AG04449 (cell line): ENCODE measurements around the gene GZMM.
A peak's percentile ranks its signal among the peaks of the same experiment; 100 is the strongest.

Experiments
- CTCF ChIA-PET: fragments of 350-600 bp; formaldehyde crosslinking; extraction: SDS; loops from one replicate; lab custom pipeline; 2021; ENCODE audit warnings: antibody characterized with exemption; lab: Yijun Ruan, JAX
- POLR2A ChIA-PET: fragments of 400-600, 350-600 bp; formaldehyde crosslinking; extraction: SDS; loops from one replicate; lab custom pipeline; 2020; ENCODE audit warnings: antibody characterized with exemption, inconsistent platforms; lab: Yijun Ruan, JAX
- DNase-seq: peaks from one replicate; pipeline ENCODE4 v3.0.0-alpha.2; 2010; ENCODE audit warnings: low read depth, low spot score
- H3K4me3 ChIP-seq: 2 replicates; pipeline ENCODE4 v1.5.1; 2011; ENCODE audit warnings: low read depth, mild to moderate bottlenecking, control low read depth, low read length
- CTCF ChIP-seq: IDR thresholded peaks from one replicate; pipeline ENCODE4 v1.5.1; 2011; ENCODE audit warnings: mild to moderate bottlenecking, moderate library complexity, low read length, control low read depth, inconsistent platforms; ENCODE audit not compliant: insufficient read depth; ENCODE audit errors: missing control alignments

Gene GZMM

GRCh38 chr19:588093-588740, 44.4 kb downstream of the GZMM start:
- ChIA-PET POLR2A (interaction anchor here (1.8 kb wide), 1 partner anchor 15 kb away, joined by 4 read pairs; no protein-coding TSS in a partner anchor), CTCF (interaction anchor here (1.0 to 5.0 kb wide), 5 partner anchors 12 to 146 kb away, joined by 3 to 66 read pairs (median 8); no protein-coding TSS in a partner anchor)
- H3K4me3 ChIP-seq, result no peak overlapping the region
- no peak for DNase-seq
- peak; percentile 81 for TF ChIP-seq CTCF

DNA sequence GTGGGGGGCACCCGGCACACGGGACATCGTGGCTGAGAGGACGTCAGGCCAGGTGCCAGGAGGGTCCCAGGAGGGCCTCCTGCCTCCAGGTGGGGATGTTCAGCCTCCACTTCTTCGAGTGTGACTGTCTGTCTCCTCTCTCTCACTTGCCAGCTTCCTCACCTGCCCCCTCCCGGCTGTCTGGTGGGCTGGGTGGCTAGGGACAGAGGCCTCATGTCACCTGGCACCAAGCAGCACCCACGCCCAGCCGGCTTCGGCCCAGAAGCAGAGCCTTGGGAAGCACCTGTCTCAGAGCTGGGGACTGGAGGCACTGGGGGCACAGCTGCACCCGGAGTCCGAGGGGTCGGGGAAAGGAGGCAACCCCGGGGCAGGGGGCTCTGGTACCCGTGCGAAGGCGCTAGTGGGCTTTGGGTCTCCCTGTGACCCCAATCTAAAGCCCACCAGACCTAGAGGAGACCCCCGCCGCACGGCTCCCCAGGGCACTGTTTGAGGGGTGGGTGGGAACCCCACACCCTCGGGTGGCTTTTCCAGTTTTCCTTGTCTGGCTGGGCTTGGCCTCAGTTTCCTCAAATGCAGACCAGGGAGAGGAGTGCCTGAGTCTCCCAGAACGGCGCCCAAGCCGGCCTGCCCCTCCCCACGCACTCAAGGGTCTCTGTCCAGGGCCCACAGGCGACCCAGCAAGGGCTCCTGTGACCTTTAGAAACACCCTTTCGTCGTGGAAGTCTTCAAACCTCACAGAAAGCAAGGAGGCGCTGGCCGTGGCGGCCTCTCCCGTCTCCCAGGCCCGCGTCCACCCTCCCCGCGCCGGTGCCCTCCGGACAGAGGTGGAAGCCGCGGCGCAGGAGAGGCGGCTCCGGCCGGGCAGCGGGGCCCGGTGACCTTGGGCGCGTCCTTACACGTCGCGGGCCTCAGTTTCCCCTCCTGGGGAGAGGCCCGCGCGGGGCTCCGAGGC, 45.2 kb downstream of the GZMM start:
- ChIA-PET POLR2A (no interaction called here), CTCF (interaction anchor here (1.0 to 1.2 kb wide), 2 partner anchors 13 to 15 kb away, joined by 3 to 4 read pairs; no protein-coding TSS in a partner anchor)
- no peak for TF ChIP-seq CTCF
- DNase-seq, result no peak
- H3K4me3 ChIP-seq, result no peak overlapping the region

GRCh38 chr19:589693-590395, 46.0 kb downstream of the GZMM start, which contains the start of gene HCN2:
TSS of gene HCN2 (plus strand) at chr19:589881. CDS start at chr19:589946, 65 bp downstream.
- peak within 1 kb of the TSS; percentile 34 for H3K4me3 ChIP-seq
- ChIA-PET POLR2A (no interaction called here), CTCF (no interaction called here)
- no peak for DNase-seq
- TF ChIP-seq CTCF, result no peak

- DNase-seq, result no peak
- peak overlapping the region; percentile 34 for H3K4me3 ChIP-seq
- POLR2A ChIA-PET, result no interaction called here
- no peak for TF ChIP-seq CTCF
- CTCF ChIA-PET, result no interaction called here
Measured at GRCh38 chr19:590396-590745, 46.5 kb downstream of the GZMM start.

GRCh38 chr19:590750-591098, 46.9 kb downstream of the GZMM start:
- CTCF ChIA-PET, result no interaction called here

More at GRCh38 chr19:590750-591098, 46.9 kb downstream of the GZMM start:
- no peak for DNase-seq
- POLR2A ChIA-PET, result no interaction called here
- TF ChIP-seq CTCF, result no peak
- H3K4me3 ChIP-seq, result no peak overlapping the region; the same call in 1 of the 2 replicates
